GM19193 (cell line): ENCODE measurements around the gene BAD.
A peak's percentile ranks its signal among the peaks of the same experiment; 100 is the strongest.

Source experiments
- POLR2A ChIP-seq: IDR thresholded peaks from 4 replicates; pipeline ENCODE4 v1.6.1; 2011; ENCODE audit not compliant: insufficient read depth, insufficient read length; ENCODE audit errors: extremely low read depth

Gene BAD

DNA sequence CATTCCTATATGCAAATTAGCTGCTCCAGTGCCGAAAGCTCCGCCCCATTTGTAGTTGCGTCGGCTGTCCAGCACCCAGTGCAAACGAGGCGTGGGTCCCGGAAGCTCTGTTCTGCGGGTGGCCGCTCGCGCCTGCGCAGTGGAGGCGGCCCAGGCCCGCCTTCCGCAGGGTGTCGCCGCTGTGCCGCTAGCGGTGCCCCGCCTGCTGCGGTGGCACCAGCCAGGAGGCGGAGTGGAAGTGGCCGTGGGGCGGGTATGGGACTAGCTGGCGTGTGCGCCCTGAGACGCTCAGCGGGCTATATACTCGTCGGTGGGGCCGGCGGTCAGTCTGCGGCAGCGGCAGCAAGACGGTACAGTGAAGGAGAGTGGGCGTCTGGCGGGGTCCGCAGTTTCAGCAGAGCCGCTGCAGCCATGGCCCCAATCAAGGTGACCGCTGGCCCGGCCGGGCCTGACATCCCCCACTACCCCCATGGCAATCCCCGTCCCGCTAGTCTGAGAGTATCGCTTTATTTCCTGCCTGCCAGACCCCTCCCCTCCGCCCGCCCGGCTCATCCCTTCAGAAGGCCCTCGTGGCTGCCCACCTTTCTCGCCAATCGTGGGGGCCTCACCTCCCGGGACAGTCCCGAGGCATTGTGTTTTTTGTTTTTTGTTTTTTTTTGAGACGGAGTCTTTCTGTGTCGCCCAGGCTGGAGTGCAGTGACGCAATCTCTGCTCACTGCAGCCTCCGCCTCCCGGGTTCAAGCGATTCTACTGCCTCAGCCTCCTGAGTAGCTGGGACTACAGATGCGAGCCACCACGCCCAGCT, 33.7 kb upstream of the BAD start, which contains the start of gene PRDX5:
TSS of gene PRDX5 (plus strand) at position 161 of the 805 bp plus-strand sequence. CDS start at position 256, 95 bp downstream.
- peak; percentile 68 for TF ChIP-seq POLR2A

DNA sequence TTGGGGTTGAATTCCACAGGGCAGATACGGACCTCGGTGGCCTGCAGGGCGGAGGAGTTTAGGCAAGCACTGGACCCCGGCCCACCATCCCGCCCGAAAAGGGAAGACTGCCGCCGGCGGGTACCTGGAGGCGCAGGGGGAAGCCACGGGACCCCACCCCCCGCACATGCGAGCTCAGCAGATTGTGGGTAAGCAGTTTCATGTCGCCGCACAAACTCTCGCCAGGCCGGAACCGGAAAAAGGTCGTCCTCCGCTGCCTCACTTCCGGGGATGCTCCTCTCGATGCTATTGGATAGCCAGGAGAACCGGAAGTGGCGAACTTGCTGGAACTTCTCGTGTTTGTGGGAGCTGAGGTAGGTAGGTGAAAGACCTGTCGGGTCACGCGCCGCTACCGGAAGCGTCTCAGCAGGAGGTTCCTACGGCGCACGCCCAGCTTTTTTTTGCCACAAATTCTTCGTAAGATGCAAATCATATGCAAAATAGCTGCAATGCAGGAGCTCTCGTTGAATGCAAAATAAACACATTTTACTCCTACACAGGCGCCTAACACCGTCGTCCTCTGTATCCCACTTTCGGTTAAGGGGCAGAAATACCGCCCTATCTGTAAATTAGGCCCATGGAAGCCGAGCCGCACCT, 33.0 kb upstream of the BAD start, which contains the start of gene TRMT112:
TSS of gene TRMT112 (minus strand) at position 235 of the 636 bp plus-strand sequence. CDS start at position 202, 33 bp downstream.
- TF ChIP-seq POLR2A = peak; percentile 89

DNA sequence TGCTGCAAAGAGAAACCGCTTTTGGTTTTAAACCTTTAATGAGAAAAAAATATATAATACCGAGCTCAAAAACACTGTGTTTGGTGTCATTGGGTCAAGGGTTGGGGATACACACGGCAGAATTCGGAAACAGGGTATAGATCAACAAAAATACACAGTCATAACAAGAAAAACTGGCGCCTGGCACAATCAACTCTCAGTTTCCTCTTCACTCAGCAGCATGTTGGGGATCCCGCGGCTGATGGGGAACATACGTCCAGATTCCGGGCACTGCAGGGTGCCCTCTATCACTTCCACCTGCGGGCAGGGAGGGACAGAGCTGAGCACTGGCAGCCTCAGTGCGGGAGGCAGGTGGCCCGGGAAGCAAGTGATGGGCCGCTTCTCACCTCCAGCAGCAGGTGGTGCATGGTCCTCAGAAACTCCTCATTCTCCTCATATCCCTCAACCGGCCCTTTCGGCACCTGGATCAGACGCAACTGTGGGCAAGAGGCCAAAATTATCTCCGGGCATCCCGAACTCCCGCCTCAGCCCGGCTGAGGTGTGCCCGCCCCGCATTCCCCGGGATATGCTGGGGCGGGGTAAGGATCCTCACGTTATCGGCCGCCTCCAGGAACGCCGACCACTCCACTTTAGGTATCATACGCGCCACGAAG, 32.3 kb upstream of the BAD start:
- no peak for TF ChIP-seq POLR2A

DNA sequence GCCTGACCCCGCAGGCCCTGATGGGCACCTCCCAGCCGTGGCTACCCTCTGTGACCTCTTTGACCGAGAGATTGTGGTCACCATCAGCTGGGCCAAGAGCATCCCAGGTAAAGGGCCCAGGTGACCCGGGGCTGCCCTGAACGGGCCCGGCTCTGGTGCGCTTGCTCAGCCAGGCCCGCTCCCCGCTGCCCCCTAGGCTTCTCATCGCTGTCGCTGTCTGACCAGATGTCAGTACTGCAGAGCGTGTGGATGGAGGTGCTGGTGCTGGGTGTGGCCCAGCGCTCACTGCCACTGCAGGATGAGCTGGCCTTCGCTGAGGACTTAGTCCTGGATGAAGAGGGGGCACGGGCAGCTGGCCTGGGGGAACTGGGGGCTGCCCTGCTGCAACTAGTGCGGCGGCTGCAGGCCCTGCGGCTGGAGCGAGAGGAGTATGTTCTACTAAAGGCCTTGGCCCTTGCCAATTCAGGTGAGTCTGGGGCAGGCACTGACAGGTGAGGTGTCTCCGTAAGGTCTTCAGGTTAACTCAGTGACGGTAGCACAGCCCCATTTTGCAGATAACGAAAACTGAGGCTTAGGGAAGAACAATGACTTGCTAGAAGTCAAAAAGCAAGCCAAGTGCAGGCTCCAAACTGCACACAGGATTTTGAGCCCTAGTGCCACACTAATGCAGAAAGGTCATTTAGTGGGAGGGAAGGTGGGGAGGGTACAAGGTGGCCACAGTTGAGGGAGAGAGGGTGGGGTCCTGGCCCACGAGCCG, 30.5 kb upstream of the BAD start:
- no peak for TF ChIP-seq POLR2A

DNA sequence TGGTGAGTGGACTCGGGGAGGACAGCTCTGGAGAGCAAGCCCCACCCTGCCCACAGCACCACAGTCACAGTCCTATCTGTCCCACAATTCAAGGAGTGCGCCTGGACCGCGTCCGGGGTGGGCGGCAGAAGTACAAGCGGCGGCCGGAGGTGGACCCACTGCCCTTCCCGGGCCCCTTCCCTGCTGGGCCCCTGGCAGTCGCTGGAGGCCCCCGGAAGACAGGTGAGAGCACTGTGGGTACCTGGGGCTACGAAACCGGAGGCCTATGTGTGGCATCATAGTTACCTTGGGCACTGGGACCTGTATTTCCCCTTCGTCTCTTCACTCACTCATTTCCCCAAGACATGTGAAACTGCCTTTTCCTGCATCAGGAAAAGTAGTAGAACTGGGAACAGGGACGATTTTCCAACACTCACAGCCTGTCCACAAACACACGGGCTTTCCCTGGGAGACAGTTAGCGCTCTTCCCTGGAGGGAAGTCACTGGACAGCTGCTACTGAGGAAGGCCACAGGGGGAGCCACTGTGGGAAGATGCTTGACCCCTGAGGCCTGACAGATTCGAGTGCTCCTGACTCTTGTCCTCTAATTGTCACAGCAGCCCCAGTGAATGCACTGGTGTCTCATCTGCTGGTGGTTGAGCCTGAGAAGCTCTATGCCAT, 29.8 kb upstream of the BAD start:
- no peak for TF ChIP-seq POLR2A

DNA sequence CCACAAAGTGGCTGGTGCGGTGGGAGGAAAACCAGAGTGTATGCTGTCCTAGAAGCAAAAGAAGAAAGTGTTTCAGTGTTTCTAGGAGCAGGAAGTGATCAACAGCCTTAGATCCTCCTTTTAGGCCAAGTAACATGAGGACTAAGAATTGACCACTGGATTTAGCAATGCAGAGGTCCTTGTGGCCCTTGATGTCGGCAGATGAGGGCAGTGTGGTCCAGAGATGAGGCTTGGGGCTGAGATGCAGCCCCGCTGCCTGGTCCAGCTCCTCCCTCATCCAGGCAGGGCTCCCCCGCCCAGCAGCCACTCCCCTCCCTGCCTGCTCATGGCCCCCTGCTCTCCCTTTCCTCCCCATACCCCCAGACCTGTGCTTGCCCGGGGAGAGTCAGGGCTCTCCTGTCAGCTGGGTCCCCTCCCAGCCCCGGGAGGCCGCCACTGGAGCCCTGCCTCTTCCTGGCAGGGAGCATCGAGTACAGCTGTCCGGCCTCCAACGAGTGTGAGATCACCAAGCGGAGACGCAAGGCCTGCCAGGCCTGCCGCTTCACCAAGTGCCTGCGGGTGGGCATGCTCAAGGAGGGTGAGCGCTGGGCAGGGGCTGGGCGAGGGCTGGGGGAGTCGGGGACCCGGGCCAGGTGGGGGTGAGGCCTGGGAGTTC, 29.2 kb upstream of the BAD start:
- TF ChIP-seq POLR2A = no peak

DNA sequence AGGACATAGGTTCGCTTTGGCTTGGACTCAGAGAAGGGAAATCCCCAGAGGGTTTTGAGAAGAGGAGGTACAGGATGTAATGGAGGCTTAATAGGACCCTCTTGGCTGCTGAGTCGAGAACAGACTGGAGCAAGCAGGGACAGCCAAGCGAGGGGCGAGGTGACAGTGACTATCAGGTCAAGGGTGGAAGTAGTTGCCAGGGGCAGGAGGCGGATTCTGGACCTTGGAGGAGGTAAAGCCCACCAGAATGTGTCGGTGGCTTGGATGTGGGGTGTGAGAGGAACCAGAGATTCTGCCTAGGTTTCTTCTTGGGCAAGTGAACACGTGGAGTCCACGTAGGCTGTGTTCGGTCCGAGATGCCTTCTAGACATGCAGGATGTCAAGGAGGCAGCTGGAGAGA, 28.5 kb upstream of the BAD start:
- TF ChIP-seq POLR2A = no peak

DNA sequence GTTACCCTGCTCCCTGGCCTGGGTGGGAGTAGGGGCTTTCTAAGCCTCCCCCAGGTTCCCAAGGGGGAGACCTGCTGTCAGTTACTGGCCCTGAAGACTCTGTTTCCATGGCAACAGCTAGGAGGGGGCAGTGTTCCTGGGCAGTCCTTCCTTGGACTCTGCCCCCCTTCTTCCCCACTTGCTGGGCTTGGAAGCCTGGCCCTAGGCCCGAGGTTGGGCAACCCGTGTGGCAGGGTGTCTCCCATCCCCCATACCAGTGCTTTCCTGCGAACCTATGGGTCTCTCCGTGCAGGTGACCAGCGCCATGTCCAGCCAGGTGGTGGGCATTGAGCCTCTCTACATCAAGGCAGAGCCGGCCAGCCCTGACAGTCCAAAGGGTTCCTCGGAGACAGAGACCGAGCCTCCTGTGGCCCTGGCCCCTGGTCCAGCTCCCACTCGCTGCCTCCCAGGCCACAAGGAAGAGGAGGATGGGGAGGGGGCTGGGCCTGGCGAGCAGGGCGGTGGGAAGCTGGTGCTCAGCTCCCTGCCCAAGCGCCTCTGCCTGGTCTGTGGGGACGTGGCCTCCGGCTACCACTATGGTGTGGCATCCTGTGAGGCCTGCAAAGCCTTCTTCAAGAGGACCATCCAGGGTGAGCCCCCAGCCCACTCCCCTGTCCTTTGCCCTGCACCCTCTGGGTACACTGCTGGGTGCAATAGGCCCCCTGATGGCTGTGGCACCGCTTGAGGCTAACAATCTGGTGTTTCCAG, 22.6 kb upstream of the BAD start:
- TF ChIP-seq POLR2A = no peak

DNA sequence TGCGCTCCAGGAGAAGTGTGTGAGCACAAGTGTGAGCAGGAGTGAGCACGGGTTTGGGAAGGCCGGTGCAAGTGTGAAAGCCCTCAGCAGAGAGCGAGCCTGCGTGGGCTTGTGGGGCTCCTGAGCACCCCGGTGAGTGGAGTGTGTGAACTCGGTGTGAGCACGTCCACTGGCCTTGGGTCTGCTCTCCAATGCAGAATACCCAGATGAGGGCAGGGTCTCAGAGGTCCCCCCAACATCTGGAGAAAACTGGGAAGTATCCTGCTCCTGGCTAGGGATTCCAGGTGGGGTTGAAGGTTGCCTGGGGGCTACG, 22.1 kb upstream of the BAD start:
- TF ChIP-seq POLR2A = no peak

DNA sequence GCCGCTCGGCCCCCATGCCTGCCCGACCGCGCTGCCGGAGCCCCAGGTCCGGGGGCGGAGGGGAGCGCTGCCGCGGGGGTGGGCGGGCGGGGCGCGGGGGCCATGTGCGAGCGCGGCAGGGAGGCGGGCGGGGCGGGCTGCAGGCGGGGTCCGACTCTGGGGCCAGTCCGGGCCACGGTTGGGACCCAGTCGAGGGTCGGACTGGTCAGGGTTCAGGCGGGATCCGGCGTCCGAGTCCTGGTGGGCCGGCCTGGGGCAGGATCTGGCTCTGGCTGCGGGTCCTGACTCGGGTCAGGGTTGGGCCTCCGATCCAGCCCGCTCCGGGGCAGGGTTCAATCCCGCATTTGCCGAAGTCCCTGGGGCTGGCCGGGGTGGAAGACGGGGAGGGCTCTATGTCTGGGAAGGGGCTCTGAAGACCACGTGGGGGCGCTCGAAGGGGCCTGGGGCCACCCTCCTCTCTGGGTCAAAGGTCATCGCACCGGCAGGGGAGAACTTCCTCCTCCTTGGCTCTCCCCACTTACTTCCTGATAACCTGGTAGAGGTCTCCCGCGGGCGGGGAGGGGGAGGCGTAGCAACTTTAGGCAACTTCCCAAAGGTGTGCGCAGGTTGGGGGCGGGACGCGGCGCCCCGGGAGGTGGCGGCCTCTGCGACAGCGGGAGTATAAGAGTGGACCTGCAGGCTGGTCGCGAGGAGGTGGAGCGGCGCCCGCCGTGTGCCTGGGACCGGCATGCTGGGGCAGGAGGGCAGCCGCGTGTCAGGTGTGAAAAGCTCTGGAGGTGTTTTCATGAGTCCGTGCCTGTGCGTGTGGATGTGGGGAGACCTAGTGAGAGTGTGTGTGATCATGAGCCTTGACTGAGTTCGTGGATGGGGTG, 21.5 kb upstream of the BAD start:
- TF ChIP-seq POLR2A = peak; percentile 48

DNA sequence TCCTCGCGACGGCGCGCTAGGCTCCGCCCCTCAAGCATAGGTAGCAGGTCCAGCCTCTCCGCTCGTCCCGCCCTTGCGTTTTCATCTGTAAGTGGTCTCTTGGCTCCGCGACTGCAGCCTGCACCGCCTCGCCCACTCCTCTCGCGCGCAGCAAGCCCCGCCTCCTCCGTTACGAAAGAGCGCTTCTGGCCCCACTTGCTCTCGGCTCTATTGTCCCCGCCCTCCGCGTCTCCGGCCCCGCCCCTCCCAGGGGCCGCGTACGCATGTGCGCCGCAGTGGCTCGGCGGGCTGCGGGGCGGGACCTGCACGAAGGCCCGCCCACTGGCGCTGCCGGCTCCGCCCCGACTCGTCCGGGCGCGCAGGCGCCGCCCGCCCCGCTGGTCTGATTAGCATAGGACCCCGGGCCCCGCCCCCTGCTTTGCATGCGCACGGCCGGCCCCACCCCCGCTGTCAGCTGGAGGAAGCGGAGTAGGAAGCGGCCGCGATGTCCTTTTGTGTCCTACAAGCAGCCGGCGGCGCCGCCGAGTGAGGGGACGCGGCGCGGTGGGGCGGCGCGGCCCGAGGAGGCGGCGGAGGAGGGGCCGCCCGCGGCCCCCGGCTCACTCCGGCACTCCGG, 20.7 kb upstream of the BAD start, which contains the start of gene ESRRA:
TSS of gene ESRRA (plus strand) at position 450 of the 616 bp plus-strand sequence. CDS start 1,656 bp downstream, outside the sequence.
- peak; percentile 68 for TF ChIP-seq POLR2A
